Peyer's patch (tissue), 4 donors: ENCODE data around the gene MACROH2A1.

ENCODE experiments used
- POLR2A ChIP-seq, 2 donors: fragments of 450-650 bp; IDR thresholded peaks; one replicate each; pipeline ENCODE4 v1.5.1; 2017; ENCODE audit warnings: antibody characterized with exemption in 2 of 2, mild to moderate bottlenecking in 2 of 2, moderate library complexity in 2 of 2
- TF ChIP-seq, protein P1 (sequence below), 6 experiments: fragments of 450-650 bp in 4 of 6; fragments of 200-600 bp in 2 of 6; sonication (generic) in 1 of 6; IDR thresholded peaks; one replicate each; pipeline ENCODE4 v1.5.1; 2017 to 2019; ENCODE audit warnings: antibody characterized with exemption in 6 of 6, mild to moderate bottlenecking in 3 of 6, moderate library complexity in 1 of 6

DNA sequence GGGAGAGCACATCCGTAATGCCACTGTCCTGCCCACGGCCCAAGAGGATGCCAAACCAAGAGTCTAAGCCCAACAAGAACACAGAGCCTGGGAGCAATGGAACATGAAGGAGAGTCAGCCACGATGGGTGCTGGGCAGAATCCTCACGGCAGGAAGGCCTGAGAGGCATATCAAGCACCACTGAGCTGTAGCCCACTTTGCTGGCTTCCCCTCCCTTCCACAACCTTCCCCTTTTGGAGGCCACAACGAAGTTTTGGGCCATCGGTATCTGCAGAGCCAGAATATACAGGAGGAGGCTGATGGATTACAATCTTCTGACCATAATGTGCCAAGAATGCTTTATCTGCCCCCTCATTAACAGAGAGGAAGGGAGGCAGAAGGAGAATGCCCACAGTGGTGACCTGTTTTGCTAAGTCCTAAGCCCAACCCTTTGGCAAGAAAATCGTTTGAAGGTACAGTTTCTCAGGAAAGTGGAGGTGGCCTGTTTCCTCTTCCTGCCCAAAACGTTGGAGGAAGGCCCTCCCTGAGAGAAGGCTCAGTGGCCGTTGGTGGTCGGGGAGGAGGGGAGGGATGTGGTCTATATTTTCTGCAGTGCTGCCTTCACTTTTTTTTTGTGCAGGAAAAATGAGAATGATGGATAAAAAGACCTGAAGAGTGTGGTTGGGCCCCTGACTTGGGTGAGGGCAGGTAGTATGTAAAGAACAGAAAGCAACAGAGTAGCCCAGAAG, 26.2 kb downstream of the MACROH2A1 start:
- TF ChIP-seq, protein P1, sequence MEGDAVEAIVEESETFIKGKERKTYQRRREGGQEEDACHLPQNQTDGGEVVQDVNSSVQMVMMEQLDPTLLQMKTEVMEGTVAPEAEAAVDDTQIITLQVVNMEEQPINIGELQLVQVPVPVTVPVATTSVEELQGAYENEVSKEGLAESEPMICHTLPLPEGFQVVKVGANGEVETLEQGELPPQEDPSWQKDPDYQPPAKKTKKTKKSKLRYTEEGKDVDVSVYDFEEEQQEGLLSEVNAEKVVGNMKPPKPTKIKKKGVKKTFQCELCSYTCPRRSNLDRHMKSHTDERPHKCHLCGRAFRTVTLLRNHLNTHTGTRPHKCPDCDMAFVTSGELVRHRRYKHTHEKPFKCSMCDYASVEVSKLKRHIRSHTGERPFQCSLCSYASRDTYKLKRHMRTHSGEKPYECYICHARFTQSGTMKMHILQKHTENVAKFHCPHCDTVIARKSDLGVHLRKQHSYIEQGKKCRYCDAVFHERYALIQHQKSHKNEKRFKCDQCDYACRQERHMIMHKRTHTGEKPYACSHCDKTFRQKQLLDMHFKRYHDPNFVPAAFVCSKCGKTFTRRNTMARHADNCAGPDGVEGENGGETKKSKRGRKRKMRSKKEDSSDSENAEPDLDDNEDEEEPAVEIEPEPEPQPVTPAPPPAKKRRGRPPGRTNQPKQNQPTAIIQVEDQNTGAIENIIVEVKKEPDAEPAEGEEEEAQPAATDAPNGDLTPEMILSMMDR (IDR thresholded peaks at IDR 0.05), result no peak
- no peak for TF ChIP-seq POLR2A (IDR thresholded peaks at IDR 0.05)
